HL-60 (cell line): Measurements from ENCODE around the gene PHF21A.

Source experiments
- GABPA ChIP-seq: IDR thresholded peaks from 2 replicates; pipeline ENCODE4 v1.6.1; 2012; ENCODE audit warnings: low read depth
- POLR2AphosphoS5 ChIP-seq: IDR thresholded peaks from 2 replicates; pipeline ENCODE4 v1.6.1; 2012; ENCODE audit warnings: low read depth
- SPI1 ChIP-seq: IDR thresholded peaks from 2 replicates; pipeline ENCODE4 v1.6.1; 2012; ENCODE audit warnings: low read depth, mild to moderate bottlenecking, borderline replicate concordance
- TF ChIP-seq, protein P1 (sequence below): IDR thresholded peaks from one replicate; pipeline ENCODE4 v1.5.1; 2011; ENCODE audit warnings: low read length, control low read depth, inconsistent platforms; ENCODE audit not compliant: insufficient read depth
- TF ChIP-seq, protein P2 (sequence below): IDR thresholded peaks from 2 replicates; pipeline ENCODE4 v1.6.1; 2012; ENCODE audit warnings: low read depth; ENCODE audit not compliant: insufficient replicate concordance

- TF ChIP-seq, protein P1, sequence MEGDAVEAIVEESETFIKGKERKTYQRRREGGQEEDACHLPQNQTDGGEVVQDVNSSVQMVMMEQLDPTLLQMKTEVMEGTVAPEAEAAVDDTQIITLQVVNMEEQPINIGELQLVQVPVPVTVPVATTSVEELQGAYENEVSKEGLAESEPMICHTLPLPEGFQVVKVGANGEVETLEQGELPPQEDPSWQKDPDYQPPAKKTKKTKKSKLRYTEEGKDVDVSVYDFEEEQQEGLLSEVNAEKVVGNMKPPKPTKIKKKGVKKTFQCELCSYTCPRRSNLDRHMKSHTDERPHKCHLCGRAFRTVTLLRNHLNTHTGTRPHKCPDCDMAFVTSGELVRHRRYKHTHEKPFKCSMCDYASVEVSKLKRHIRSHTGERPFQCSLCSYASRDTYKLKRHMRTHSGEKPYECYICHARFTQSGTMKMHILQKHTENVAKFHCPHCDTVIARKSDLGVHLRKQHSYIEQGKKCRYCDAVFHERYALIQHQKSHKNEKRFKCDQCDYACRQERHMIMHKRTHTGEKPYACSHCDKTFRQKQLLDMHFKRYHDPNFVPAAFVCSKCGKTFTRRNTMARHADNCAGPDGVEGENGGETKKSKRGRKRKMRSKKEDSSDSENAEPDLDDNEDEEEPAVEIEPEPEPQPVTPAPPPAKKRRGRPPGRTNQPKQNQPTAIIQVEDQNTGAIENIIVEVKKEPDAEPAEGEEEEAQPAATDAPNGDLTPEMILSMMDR = no peak
- no peak for TF ChIP-seq POLR2AphosphoS5
- TF ChIP-seq, protein P2, sequence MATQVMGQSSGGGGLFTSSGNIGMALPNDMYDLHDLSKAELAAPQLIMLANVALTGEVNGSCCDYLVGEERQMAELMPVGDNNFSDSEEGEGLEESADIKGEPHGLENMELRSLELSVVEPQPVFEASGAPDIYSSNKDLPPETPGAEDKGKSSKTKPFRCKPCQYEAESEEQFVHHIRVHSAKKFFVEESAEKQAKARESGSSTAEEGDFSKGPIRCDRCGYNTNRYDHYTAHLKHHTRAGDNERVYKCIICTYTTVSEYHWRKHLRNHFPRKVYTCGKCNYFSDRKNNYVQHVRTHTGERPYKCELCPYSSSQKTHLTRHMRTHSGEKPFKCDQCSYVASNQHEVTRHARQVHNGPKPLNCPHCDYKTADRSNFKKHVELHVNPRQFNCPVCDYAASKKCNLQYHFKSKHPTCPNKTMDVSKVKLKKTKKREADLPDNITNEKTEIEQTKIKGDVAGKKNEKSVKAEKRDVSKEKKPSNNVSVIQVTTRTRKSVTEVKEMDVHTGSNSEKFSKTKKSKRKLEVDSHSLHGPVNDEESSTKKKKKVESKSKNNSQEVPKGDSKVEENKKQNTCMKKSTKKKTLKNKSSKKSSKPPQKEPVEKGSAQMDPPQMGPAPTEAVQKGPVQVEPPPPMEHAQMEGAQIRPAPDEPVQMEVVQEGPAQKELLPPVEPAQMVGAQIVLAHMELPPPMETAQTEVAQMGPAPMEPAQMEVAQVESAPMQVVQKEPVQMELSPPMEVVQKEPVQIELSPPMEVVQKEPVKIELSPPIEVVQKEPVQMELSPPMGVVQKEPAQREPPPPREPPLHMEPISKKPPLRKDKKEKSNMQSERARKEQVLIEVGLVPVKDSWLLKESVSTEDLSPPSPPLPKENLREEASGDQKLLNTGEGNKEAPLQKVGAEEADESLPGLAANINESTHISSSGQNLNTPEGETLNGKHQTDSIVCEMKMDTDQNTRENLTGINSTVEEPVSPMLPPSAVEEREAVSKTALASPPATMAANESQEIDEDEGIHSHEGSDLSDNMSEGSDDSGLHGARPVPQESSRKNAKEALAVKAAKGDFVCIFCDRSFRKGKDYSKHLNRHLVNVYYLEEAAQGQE = no peak
- TF ChIP-seq SPI1 = no peak
- TF ChIP-seq GABPA = no peak
These were observed 15.3 kb downstream of the PHF21A start for GRCh38 chr11:46105926-46106325.
